NCI-H187 (cell line): ENCODE measurements around the gene LLGL2.

Experiments used
- DNase-seq, 2 experiments: peaks; one replicate each; lab custom pipeline; 2025; lab: John Stamatoyannopoulos, UW

Gene LLGL2

GRCh38 chr17:75523647-75524046 lies 1.9 kb upstream of the LLGL2 start:
- no peak for DNase-seq

GRCh38 chr17:75524269-75524969 lies 1.1 kb upstream of the LLGL2 start:
- no peak for DNase-seq

GRCh38 chr17:75525806-75526554 lies 483 bp downstream of the LLGL2 start:
- DNase-seq, result no peak

GRCh38 chr17:75526555-75527270 lies 1.2 kb downstream of the LLGL2 start:
- no peak for DNase-seq

- no peak for DNase-seq
Measured at GRCh38 chr17:75530837-75531720, 5.6 kb downstream of the LLGL2 start.

GRCh38 chr17:75531721-75532072 lies 6.2 kb downstream of the LLGL2 start:
- DNase-seq, result no peak

GRCh38 chr17:75535119-75535537 lies 9.6 kb downstream of the LLGL2 start:
- DNase-seq, result no peak

GRCh38 chr17:75535871-75536270 lies 10.4 kb downstream of the LLGL2 start:
- no peak for DNase-seq

- no peak for DNase-seq
Measured at GRCh38 chr17:75536366-75536765, 10.9 kb downstream of the LLGL2 start.

- no peak for DNase-seq
Measured at GRCh38 chr17:75539967-75540729, 14.7 kb downstream of the LLGL2 start.

GRCh38 chr17:75540923-75541503 lies 15.5 kb downstream of the LLGL2 start:
- no peak for DNase-seq

- no peak for DNase-seq
Measured at GRCh38 chr17:75542229-75542628, 16.7 kb downstream of the LLGL2 start.

GRCh38 chr17:75542728-75543336 lies 17.3 kb downstream of the LLGL2 start:
- DNase-seq, result no peak

- DNase-seq, result no peak
Measured at GRCh38 chr17:75544250-75544649, 18.8 kb downstream of the LLGL2 start.

GRCh38 chr17:75546181-75546580 lies 20.7 kb downstream of the LLGL2 start:
- no peak for DNase-seq

- DNase-seq, result no peak
Measured at GRCh38 chr17:75547091-75547490, 21.6 kb downstream of the LLGL2 start.

- DNase-seq, result no peak
Measured at GRCh38 chr17:75548813-75549212, 23.3 kb downstream of the LLGL2 start.

GRCh38 chr17:75549246-75550138 lies 24.0 kb downstream of the LLGL2 start:
- peak; percentile 69 to 87 for DNase-seq

GRCh38 chr17:75550139-75550465 lies 24.6 kb downstream of the LLGL2 start:
- no peak for DNase-seq

GRCh38 chr17:75551266-75551665 lies 25.8 kb downstream of the LLGL2 start:
- DNase-seq, result no peak
